ENCODE data around the gene PRR15.

The PRR15 gene

GRCh38 chr7:29569648-29570047 is 6.0 kb downstream of the PRR15 start:
- no peak for DNase-seq (ENCODE audit: low spot score)

- no peak for DNase-seq (ENCODE audit: low spot score)
Measured at GRCh38 chr7:29572558-29572957, 8.9 kb downstream of the PRR15 start.

GRCh38 chr7:29573567-29573966 is 9.9 kb downstream of the PRR15 start:
- DNase-seq (ENCODE audit: low spot score) = no peak

- DNase-seq (ENCODE audit: low spot score) = no peak
Measured at GRCh38 chr7:29574659-29575058, 11.0 kb downstream of the PRR15 start.

- DNase-seq (ENCODE audit: low spot score) = no peak
Measured at GRCh38 chr7:29587195-29587808, 23.7 kb downstream of the PRR15 start.

- no peak for DNase-seq (ENCODE audit: low spot score)
Measured at GRCh38 chr7:29588212-29588611, 24.6 kb downstream of the PRR15 start.

- DNase-seq (ENCODE audit: low spot score) = peak; percentile 65
Measured at GRCh38 chr7:29588900-29589696, 25.5 kb downstream of the PRR15 start.

GRCh38 chr7:29592866-29593265 is 29.2 kb downstream of the PRR15 start:
- no peak for DNase-seq (ENCODE audit: low spot score)

GRCh38 chr7:29593459-29593858 is 29.8 kb downstream of the PRR15 start:
- no peak for DNase-seq (ENCODE audit: low spot score)

- no peak for DNase-seq (ENCODE audit: low spot score)
Measured at GRCh38 chr7:29596593-29597178, 33.1 kb downstream of the PRR15 start.

- no peak for DNase-seq (ENCODE audit: low spot score)
Measured at GRCh38 chr7:29597266-29597665, 33.6 kb downstream of the PRR15 start.

GRCh38 chr7:29598137-29598536 is 34.5 kb downstream of the PRR15 start:
- no peak for DNase-seq (ENCODE audit: low spot score)

GRCh38 chr7:29598613-29599012 is 35.0 kb downstream of the PRR15 start:
- no peak for DNase-seq (ENCODE audit: low spot score)

GRCh38 chr7:29599026-29599425 is 35.4 kb downstream of the PRR15 start:
- DNase-seq (ENCODE audit: low spot score) = no peak

GRCh38 chr7:29600661-29601060 is 37.0 kb downstream of the PRR15 start:
- no peak for DNase-seq (ENCODE audit: low spot score)

GRCh38 chr7:29604052-29604451 is 40.4 kb downstream of the PRR15 start:
- no peak for DNase-seq (ENCODE audit: low spot score)

GRCh38 chr7:29604702-29605101 is 41.1 kb downstream of the PRR15 start:
- no peak for DNase-seq (ENCODE audit: low spot score)

GRCh38 chr7:29605671-29606070 is 42.0 kb downstream of the PRR15 start:
- no peak for DNase-seq (ENCODE audit: low spot score)

GRCh38 chr7:29606287-29606721 is 42.7 kb downstream of the PRR15 start:
- DNase-seq (ENCODE audit: low spot score) = peak; percentile 76

- DNase-seq (ENCODE audit: low spot score) = no peak
Measured at GRCh38 chr7:29606830-29607229, 43.2 kb downstream of the PRR15 start.

GRCh38 chr7:29607259-29607658 is 43.6 kb downstream of the PRR15 start:
- DNase-seq (ENCODE audit: low spot score) = no peak

- peak; percentile 52 for DNase-seq (ENCODE audit: low spot score)
Measured at GRCh38 chr7:29607889-29608288, 44.3 kb downstream of the PRR15 start.

Measured in AG08395 (cell line).